Loucy (cell line): ENCODE measurements around the gene KRTAP12-3.

Experiments used
- H2AFZ ChIP-seq: fragments of 200-600 bp; sonication (generic); 2 replicates; pipeline ENCODE4 v1.6.0; 2016; ENCODE audit warnings: antibody characterized with exemption, mild to moderate bottlenecking, low read length, moderate library complexity
- H3F3A ChIP-seq: fragments of 200-600 bp; 2 replicates; pipeline ENCODE4 v1.6.0; 2016; ENCODE audit warnings: antibody characterized with exemption, low read depth, mild to moderate bottlenecking
- H3K27me3 ChIP-seq: fragments of 200-600 bp; sonication (generic); 2 replicates; pipeline ENCODE4 v1.6.1; 2014; ENCODE audit warnings: low read length, mild to moderate bottlenecking; ENCODE audit not compliant: insufficient read depth, poor library complexity, severe bottlenecking
- H3K36me3 ChIP-seq: fragments of 200-600 bp; sonication (generic); 2 replicates; pipeline ENCODE4 v1.6.1; 2016; ENCODE audit warnings: low read length; ENCODE audit not compliant: insufficient read depth
- H3K4me1 ChIP-seq: fragments of 200-600 bp; sonication (generic); 2 replicates; pipeline ENCODE4 v1.5.1; 2014; ENCODE audit warnings: low read length, mild to moderate bottlenecking; ENCODE audit not compliant: insufficient read depth, poor library complexity, severe bottlenecking
- H3K4me2 ChIP-seq: fragments of 200-600 bp; sonication (generic); 2 replicates; pipeline ENCODE4 v1.6.0; 2014; ENCODE audit warnings: antibody characterized with exemption, low read length, low read depth, mild to moderate bottlenecking; ENCODE audit not compliant: poor library complexity, severe bottlenecking
- H3K4me3 ChIP-seq: fragments of 200-600 bp; sonication (generic); 2 replicates; pipeline ENCODE4 v1.5.1; 2014; ENCODE audit warnings: low read length, mild to moderate bottlenecking, mixed read lengths; ENCODE audit not compliant: poor library complexity, severe bottlenecking
- H3K79me2 ChIP-seq: fragments of 200-600 bp; sonication (generic); 2 replicates; pipeline ENCODE4 v1.6.1; 2014; ENCODE audit warnings: low read length; ENCODE audit not compliant: insufficient read depth
- H3K9ac ChIP-seq: fragments of 200-600 bp; sonication (generic); 2 replicates; pipeline ENCODE4 v1.6.0; 2014; ENCODE audit warnings: mild to moderate bottlenecking, low read depth, low read length, moderate library complexity; ENCODE audit not compliant: poor library complexity, severe bottlenecking
- H3K9me2 ChIP-seq: fragments of 200-600 bp; sonication (generic); replicated peaks from 2 replicates; pipeline ENCODE4 v1.6.1; 2016; ENCODE audit warnings: low read depth, low read length, mixed read lengths
- H3K9me3 ChIP-seq: fragments of 200-600 bp; sonication (generic); 2 replicates; pipeline ENCODE4 v1.6.1; 2014; ENCODE audit warnings: mild to moderate bottlenecking, antibody characterized with exemption, low read length, low read depth; ENCODE audit not compliant: insufficient read depth
- H4K20me1 ChIP-seq: fragments of 200-600 bp; sonication (generic); 2 replicates; pipeline ENCODE4 v1.6.0; 2014; ENCODE audit warnings: antibody characterized with exemption, low read length, mild to moderate bottlenecking; ENCODE audit not compliant: insufficient read depth, poor library complexity, severe bottlenecking
- EZH2phosphoT487 ChIP-seq: fragments of 200-600 bp; IDR thresholded peaks from 2 replicates; pipeline ENCODE4 v1.6.1; 2018; ENCODE audit warnings: antibody characterized with exemption, mild to moderate bottlenecking, moderate library complexity, borderline replicate concordance
- TF ChIP-seq, protein P1 (sequence below): fragments of 200-600 bp; sonication (generic); conservative IDR thresholded peaks from 2 replicates; pipeline ENCODE4 v1.5.1; 2014; ENCODE audit warnings: mild to moderate bottlenecking, antibody characterized with exemption, low read length

Gene KRTAP12-3

DNA sequence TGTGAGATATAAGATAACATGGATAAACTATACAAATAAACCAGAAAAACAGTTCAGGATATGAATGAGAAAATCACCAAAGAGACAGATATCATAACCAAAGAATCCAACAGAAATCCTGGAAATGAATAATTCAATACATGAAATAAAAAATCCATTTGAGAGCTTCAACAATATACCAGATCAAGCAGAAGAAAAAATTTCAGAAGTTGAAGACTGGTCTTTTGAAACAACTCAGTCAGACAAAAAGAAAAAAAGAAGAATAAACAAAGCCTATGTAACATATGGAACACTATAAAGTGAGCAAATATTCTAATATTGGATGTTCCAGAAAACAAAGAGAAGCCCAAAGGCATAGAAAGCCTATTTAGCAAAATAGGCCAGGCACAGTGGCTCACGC lies 14.2 kb downstream of the KRTAP12-3 start:
- Histone ChIP-seq H3K9me2 (no peaks in the 10 kb centered on the region), H3K9ac (no peak overlapping the region), H2AFZ (no peak overlapping the region), H3K4me2 (no peak overlapping the region), H3K79me2 (no peaks in the 10 kb centered on the region), H3K4me1 (no peaks in the 10 kb centered on the region), H3K4me3 (no peak overlapping the region), H3F3A (no peaks in the 10 kb centered on the region), H3K36me3 (no peaks in the 10 kb centered on the region), H3K27me3 (no peaks in the 10 kb centered on the region), H3K9me3 (peaks cover 6% of the 10 kb centered on the region; the same call in 1 of the 2 replicates), H4K20me1 (no peaks in the 10 kb centered on the region)
- TF ChIP-seq EZH2phosphoT487, result no peak
- TF ChIP-seq, protein P1, sequence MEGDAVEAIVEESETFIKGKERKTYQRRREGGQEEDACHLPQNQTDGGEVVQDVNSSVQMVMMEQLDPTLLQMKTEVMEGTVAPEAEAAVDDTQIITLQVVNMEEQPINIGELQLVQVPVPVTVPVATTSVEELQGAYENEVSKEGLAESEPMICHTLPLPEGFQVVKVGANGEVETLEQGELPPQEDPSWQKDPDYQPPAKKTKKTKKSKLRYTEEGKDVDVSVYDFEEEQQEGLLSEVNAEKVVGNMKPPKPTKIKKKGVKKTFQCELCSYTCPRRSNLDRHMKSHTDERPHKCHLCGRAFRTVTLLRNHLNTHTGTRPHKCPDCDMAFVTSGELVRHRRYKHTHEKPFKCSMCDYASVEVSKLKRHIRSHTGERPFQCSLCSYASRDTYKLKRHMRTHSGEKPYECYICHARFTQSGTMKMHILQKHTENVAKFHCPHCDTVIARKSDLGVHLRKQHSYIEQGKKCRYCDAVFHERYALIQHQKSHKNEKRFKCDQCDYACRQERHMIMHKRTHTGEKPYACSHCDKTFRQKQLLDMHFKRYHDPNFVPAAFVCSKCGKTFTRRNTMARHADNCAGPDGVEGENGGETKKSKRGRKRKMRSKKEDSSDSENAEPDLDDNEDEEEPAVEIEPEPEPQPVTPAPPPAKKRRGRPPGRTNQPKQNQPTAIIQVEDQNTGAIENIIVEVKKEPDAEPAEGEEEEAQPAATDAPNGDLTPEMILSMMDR, result no peak

DNA sequence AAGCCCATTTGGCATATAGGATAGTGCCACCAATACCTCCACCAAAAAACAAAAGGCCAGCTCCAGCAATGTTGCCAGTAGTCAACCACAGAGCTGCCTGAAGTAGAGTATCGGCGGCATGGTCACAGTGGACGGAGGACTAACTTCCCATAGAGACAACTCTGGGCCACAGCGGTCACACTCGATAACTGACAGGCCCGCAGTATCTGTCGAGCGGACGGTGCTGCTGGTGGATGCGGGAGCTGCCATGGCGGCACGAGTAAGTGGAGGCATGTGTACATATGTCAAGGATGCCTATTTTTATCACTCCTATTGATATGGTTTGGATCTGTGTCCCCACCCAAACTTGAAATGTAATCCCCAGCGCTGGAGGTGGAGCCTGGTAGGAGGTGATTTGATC lies 20.1 kb downstream of the KRTAP12-3 start:
- Histone ChIP-seq H4K20me1 (no peaks in the 10 kb centered on the region), H3K27me3 (no peaks in the 10 kb centered on the region), H3K4me3 (no peak overlapping the region), H3K9ac (no peak overlapping the region), H3F3A (no peaks in the 10 kb centered on the region), H3K9me3 (no peaks in the 10 kb centered on the region), H2AFZ (no peak overlapping the region), H3K4me2 (no peak overlapping the region), H3K9me2 (no peaks in the 10 kb centered on the region), H3K36me3 (no peaks in the 10 kb centered on the region), H3K4me1 (no peaks in the 10 kb centered on the region), H3K79me2 (no peaks in the 10 kb centered on the region)
- TF ChIP-seq EZH2phosphoT487, result no peak
- TF ChIP-seq, protein P1, result no peak

DNA sequence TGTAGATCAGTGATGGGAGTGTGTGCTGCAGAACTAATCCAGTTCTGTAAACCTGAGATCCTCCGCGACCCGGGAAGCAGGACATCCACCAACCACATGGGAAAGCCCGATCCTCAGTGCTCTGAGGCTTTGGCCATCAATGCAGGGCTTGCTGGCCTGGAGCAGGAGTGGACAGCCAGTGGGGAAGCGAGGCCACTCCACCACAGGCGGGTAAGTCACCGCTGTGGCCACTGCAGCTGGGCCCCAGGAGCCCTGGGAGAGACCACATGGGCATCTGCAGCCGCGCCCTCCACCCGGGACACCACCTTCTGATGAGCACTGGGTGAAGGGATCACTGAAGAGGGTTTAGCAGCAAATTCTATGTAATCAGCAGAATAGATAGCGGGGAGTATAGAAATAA lies 23.4 kb downstream of the KRTAP12-3 start:
- TF ChIP-seq EZH2phosphoT487, result no peak
- TF ChIP-seq, protein P1, result no peak
- Histone ChIP-seq H3K9ac (no peak overlapping the region), H4K20me1 (no peaks in the 10 kb centered on the region), H3K27me3 (no peaks in the 10 kb centered on the region), H3K4me3 (no peak overlapping the region), H3K36me3 (no peaks in the 10 kb centered on the region), H3F3A (no peaks in the 10 kb centered on the region), H3K4me2 (no peak overlapping the region), H2AFZ (no peak overlapping the region), H3K9me3 (no peaks in the 10 kb centered on the region), H3K4me1 (no peaks in the 10 kb centered on the region), H3K79me2 (no peaks in the 10 kb centered on the region), H3K9me2 (no peaks in the 10 kb centered on the region)
